ENCODE data around the gene CITED4.

GRCh38 chr1:40894455-40894854, 32.3 kb upstream of the CITED4 start:
- TF ChIP-seq CTCF (IDR thresholded peaks at IDR 0.05) (no peak), POLR2A (IDR thresholded peaks at IDR 0.05) (no peak)
